ENCODE results near the gene HORMAD2.
"Not testable (repeated sequence)": the region's sequence is repeated elsewhere in the genome, so short reads cannot be mapped to it uniquely, and the experiment has no call there.

The HORMAD2 gene

GRCh38 chr22:30059346-30060020, 20.8 kb upstream of the HORMAD2 start:
- not testable (repeated sequence) for DNase-seq

- not testable (repeated sequence) for DNase-seq
Observed at GRCh38 chr22:30061094-30061493, 19.2 kb upstream of the HORMAD2 start.

GRCh38 chr22:30062259-30062658, 18.0 kb upstream of the HORMAD2 start:
- DNase-seq = no peak

GRCh38 chr22:30062950-30063349, 17.3 kb upstream of the HORMAD2 start:
- no peak for DNase-seq

GRCh38 chr22:30064172-30064571, 16.1 kb upstream of the HORMAD2 start:
- DNase-seq = no peak

GRCh38 chr22:30073743-30074142, 6.5 kb upstream of the HORMAD2 start:
- DNase-seq = no peak

GRCh38 chr22:30074147-30074546, 6.1 kb upstream of the HORMAD2 start:
- DNase-seq = no peak

GRCh38 chr22:30074994-30075393, 5.3 kb upstream of the HORMAD2 start:
- DNase-seq = no peak

GRCh38 chr22:30077279-30077880, 2.9 kb upstream of the HORMAD2 start:
- no peak for DNase-seq

GRCh38 chr22:30078320-30079311, 1.6 kb upstream of the HORMAD2 start:
- DNase-seq = peak; percentile 58

GRCh38 chr22:30080805-30081204, 541 bp downstream of the HORMAD2 start:
- no peak for DNase-seq

GRCh38 chr22:30086496-30086895, 6.2 kb downstream of the HORMAD2 start:
- DNase-seq = no peak

- not testable (repeated sequence) for DNase-seq
Observed at GRCh38 chr22:30087037-30087436, 6.8 kb downstream of the HORMAD2 start.

GRCh38 chr22:30087611-30088010, 7.3 kb downstream of the HORMAD2 start:
- DNase-seq = no peak

- no peak for DNase-seq
Observed at GRCh38 chr22:30088468-30088867, 8.2 kb downstream of the HORMAD2 start.

GRCh38 chr22:30089655-30089974, 9.4 kb downstream of the HORMAD2 start:
- no peak for DNase-seq

- DNase-seq = no peak
Observed at GRCh38 chr22:30092686-30093085, 12.4 kb downstream of the HORMAD2 start.

- no peak for DNase-seq
Observed at GRCh38 chr22:30094804-30095203, 14.5 kb downstream of the HORMAD2 start.

GRCh38 chr22:30097861-30098260, 17.6 kb downstream of the HORMAD2 start:
- no peak for DNase-seq

GRCh38 chr22:30100770-30101169, 20.5 kb downstream of the HORMAD2 start:
- DNase-seq = peak; percentile 40

GRCh38 chr22:30104501-30105156, 24.4 kb downstream of the HORMAD2 start:
- peak; percentile 69 for DNase-seq

GRCh38 chr22:30105483-30105882, 25.2 kb downstream of the HORMAD2 start:
- DNase-seq = no peak

GRCh38 chr22:30113494-30113893, 33.2 kb downstream of the HORMAD2 start:
- no peak for DNase-seq

All from activated CD4-positive, alpha-beta T cell treated with anti-CD3 and anti-CD28 coated beads, Interleukin-2, amount 50 U/mL, for 16 hours (primary cell).